Epithelial cell of proximal tubule (primary cell): ENCODE measurements around the gene SYCP1. TPM values are rescaled to one million over a fixed set of nuclear protein-coding genes. Genes with fewer than 3 reads are reported as not detected.

Experiments
- DNase-seq: peaks from one replicate; pipeline ENCODE4 v3.0.0-alpha.2; 2011; ENCODE audit warnings: low read depth
- H3K4me3 ChIP-seq: 2 replicates; pipeline ENCODE4 v1.5.1; 2011; ENCODE audit warnings: low read depth, mild to moderate bottlenecking, low read length
- total RNA-seq: library from RNA; depleted of rRNA; stranded (reverse); fragments of >200 nt; gene quantifications from 2 replicates; pipeline ENCODE4 v1.2.3, GENCODE V29; 2015
- TF ChIP-seq, protein P1 (sequence below): conservative IDR thresholded peaks from 2 replicates; pipeline ENCODE4 v1.5.1; 2012; ENCODE audit warnings: low read depth, mild to moderate bottlenecking, low read length

The SYCP1 gene
- total RNA-seq, 1 donor from 2014 or later: not detected

DNA sequence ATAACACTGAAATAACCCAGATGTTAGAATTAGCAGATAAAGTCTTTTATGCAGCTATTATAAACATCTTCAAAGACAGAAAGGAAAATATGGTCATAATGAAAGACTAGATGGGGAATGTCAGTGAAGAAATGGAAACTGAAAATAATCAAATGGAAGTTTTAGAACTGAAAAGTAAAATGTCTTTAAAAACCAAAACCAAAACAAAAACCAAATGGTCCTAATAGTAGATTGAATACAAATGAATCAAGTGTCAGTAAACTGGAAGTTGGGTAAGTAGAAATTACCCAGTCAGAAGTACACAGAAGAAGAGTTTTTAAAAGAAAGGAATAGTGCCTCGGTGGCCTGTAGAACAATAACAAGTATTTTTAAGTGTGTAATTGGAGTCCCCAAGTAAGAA, 72.7 kb downstream of the SYCP1 start:
- H3K4me3 ChIP-seq: no peak overlapping the region
- no peak for DNase-seq
- TF ChIP-seq, protein P1, sequence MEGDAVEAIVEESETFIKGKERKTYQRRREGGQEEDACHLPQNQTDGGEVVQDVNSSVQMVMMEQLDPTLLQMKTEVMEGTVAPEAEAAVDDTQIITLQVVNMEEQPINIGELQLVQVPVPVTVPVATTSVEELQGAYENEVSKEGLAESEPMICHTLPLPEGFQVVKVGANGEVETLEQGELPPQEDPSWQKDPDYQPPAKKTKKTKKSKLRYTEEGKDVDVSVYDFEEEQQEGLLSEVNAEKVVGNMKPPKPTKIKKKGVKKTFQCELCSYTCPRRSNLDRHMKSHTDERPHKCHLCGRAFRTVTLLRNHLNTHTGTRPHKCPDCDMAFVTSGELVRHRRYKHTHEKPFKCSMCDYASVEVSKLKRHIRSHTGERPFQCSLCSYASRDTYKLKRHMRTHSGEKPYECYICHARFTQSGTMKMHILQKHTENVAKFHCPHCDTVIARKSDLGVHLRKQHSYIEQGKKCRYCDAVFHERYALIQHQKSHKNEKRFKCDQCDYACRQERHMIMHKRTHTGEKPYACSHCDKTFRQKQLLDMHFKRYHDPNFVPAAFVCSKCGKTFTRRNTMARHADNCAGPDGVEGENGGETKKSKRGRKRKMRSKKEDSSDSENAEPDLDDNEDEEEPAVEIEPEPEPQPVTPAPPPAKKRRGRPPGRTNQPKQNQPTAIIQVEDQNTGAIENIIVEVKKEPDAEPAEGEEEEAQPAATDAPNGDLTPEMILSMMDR: no peak

DNA sequence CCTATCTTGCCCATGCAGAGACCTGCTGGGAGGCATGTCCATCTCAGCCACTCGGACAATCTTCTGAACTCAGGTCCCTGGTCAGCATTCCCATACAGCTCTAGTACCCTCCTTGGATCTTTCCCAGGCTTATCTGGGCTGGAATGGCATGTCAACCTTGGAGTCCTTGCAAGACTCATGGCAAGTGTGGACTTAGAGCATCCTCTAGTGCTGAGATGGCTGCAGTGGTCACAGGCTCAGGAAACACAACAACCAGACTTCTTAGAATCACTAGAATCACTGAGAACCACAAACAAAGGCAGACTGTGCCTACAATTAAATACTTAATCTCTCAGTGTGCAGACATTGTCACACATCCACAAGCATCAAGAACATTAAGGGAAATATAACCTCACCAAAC, 101.9 kb downstream of the SYCP1 start:
- DNase-seq: peak; percentile 3
- no peak overlapping the region for H3K4me3 ChIP-seq
- TF ChIP-seq, protein P1: peak; percentile 77

DNA sequence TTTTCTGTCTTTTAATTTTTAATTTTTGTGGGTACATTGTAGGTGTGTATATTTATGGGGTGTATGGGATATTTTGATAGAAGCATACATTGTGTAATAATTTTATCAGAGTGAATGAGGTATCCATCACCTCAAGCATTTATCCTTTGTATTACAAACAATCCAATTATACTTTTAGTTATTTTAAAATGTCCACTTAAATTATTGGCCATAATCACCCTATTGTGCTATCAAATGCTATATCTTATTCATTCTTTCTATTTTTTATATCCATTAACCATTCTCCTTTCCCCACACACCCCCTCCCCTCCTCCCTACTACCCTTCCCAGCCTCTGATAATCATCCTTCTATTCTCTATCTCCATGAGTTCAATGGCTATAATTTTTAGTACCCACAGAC, 104.8 kb downstream of the SYCP1 start:
- TF ChIP-seq, protein P1: no peak
- no peak overlapping the region for H3K4me3 ChIP-seq
- DNase-seq: no peak

DNA sequence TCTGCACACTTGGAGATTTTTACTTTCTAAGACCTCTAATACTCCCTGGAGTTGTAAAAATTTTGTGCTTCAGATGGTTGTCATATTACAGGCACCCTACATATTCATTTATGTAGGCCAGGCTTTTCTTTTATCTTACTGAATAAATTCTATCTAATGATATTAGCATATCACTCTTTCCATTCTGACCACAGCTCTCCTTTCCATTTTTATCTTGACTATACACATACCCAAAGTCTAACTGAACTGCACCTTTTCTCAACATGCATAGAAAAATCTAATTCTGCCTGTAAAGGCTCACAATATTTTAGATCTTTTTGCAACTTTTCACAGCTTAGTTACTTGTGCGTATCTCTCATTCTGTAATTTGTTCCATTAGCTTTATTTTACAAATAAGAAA, 122.2 kb downstream of the SYCP1 start:
- TF ChIP-seq, protein P1: no peak
- H3K4me3 ChIP-seq: no peak overlapping the region
- no peak for DNase-seq

DNA sequence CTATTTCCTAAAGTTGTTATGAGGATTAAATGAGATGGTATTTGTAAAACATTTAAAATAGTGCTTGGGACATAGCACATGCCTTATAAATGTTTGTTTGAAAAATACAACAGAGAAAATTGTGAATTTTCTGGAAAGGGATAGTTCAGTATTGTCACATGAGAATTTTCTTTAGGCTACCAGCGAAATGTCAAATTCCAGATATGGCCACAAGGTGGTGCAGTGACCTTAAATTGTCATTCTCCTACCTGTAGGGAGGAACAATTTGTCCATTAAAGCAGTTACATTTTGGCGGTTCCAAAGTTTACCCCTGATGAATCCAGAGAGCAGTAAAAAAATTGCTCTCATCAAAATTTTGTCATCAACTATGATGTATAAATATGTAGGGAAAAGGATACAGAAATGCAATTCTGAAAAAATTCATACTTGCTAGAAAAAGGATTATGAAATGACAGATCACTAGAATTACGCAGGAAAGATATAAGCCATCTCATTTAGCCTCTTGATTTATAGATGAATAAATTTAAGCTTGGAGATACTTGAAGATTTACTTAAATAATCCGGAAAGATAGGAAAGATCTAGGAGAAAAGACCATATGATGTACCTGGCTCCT, 124.7 kb downstream of the SYCP1 start:
- TF ChIP-seq, protein P1: peak; percentile 79
- DNase-seq: peak; percentile 2
- no peak overlapping the region for H3K4me3 ChIP-seq

DNA sequence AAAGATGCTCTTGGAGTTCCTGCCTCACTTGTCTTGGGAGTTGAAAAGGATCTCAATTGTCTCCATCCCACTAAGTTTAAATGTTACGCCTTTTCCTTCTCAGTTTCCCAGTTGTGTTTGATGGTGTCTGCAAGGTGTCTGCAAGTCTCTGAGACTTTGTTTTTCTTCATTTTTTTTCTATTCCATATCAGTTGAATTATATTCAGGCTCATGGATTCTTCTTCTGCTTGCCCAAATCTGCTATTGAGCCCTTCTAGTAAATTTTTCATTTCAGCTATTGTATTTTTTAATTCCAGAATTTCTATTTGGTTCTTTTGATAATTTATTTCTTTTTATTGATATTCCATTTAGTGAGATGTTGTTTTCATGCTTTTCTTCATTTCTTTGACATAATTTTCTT, 127.6 kb downstream of the SYCP1 start:
- TF ChIP-seq, protein P1: no peak
- no peak overlapping the region for H3K4me3 ChIP-seq
- DNase-seq: no peak

DNA sequence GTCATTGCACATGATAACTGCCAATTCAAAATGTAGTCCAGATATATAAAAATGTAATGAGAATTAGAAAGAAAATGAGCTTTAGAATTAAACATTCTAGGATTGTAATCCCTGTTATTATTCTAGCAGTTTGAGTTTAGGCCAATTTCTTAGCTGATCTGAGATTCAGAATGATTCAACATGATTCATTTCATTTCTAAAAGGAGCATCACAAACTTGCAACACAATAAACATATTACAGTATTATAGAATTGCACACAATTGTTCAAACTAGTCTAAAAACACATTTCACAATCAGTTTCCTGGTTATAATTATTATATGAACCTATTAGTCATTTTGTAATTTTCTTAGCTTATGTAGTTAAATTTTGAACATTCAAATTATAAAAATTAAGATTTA, 131.6 kb downstream of the SYCP1 start:
- H3K4me3 ChIP-seq: no peak overlapping the region
- TF ChIP-seq, protein P1: no peak
- no peak for DNase-seq
